Measurements from ENCODE around the gene LSP1.

DNA sequence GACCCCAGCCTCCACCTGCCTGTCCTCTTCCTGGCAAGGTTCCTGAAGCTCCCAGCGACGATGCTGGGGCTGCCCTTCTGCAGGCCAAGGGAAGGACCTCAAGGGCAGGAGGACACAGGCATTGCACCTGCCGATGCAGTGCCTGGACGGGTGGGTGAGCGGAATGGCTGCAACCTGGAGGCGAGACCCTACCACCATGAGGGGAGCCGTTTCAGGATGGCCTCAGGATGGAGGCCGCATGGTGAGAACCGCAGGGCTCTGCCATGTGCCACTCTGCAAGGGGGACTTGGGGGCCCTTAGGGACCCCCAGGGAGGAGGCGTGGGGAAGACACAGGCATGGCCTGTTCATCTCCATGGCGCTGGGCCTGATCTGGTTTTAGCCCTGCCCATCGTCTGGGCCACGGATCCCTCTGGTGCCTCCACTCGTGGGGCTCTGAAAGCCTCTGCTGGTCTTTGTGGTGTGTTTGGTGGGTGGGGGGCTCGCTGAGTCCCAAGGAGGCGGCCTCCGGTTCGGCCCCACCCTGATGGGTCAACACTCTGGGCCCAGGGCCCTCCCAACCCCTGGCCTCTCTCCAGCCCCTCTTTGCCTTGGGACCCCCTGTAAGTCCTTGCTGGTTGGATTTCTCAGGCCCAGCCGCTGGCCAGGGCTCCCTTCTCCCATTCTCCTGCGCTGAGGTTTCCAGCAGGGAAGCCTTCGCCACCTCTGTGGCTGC is 1.3 kb upstream of the LSP1 start:
- TF ChIP-seq, protein P1, sequence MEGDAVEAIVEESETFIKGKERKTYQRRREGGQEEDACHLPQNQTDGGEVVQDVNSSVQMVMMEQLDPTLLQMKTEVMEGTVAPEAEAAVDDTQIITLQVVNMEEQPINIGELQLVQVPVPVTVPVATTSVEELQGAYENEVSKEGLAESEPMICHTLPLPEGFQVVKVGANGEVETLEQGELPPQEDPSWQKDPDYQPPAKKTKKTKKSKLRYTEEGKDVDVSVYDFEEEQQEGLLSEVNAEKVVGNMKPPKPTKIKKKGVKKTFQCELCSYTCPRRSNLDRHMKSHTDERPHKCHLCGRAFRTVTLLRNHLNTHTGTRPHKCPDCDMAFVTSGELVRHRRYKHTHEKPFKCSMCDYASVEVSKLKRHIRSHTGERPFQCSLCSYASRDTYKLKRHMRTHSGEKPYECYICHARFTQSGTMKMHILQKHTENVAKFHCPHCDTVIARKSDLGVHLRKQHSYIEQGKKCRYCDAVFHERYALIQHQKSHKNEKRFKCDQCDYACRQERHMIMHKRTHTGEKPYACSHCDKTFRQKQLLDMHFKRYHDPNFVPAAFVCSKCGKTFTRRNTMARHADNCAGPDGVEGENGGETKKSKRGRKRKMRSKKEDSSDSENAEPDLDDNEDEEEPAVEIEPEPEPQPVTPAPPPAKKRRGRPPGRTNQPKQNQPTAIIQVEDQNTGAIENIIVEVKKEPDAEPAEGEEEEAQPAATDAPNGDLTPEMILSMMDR (IDR thresholded peaks at IDR 0.05): no peak
- no peak for TF ChIP-seq POLR2AphosphoS5 (IDR thresholded peaks at IDR 0.05)
